Ureter (tissue), 1 donor: ENCODE measurements around the gene FRMD6. TPM values are rescaled to one million over a fixed set of nuclear protein-coding genes. Genes with fewer than 3 reads are reported as not detected.
A peak's percentile ranks its signal among the peaks of the same experiment; 100 is the strongest.

ENCODE experiments used
- DNase-seq: peaks from one replicate; pipeline ENCODE4 v3.0.0-alpha.2; 2020; ENCODE audit warnings: low spot score
- total RNA-seq: library from RNA; stranded (reverse); gene quantifications from one replicate; pipeline ENCODE4 v1.2.4, GENCODE V29; 2023
- donor health status: DM: yes; HTN: yes; CAD: no.

The FRMD6 gene
- total RNA-seq, 1 donor from 2014 or later, result 112 TPM

GRCh38 chr14:51776102-51776894 is 124.6 kb downstream of the FRMD6 start:
- peak; percentile 55 for DNase-seq

GRCh38 chr14:51780006-51780692 is 128.4 kb downstream of the FRMD6 start:
- DNase-seq, result peak; percentile 75

Other genes starting within 250 kb of the FRMD6 start
- 10.0 TPM for gene GNG2, start 208.7 kb downstream of the FRMD6 start, total RNA-seq